ENCODE results near the gene ZC3H7B.

- TF ChIP-seq CTCF (IDR thresholded peaks at IDR 0.05) (no peak), EP300 (IDR thresholded peaks at IDR 0.05; ENCODE audit: low read depth) (no peak), POLR2AphosphoS5 (IDR thresholded peaks at IDR 0.05) (no peak)
Observed at GRCh38 chr22:41302021-41302767, 869 bp downstream of the ZC3H7B start.
